ENCODE results near the gene OLA1. TPM values are rescaled to one million over a fixed set of nuclear protein-coding genes. Genes with fewer than 3 reads are reported as not detected.

OLA1 gene
- total RNA-seq, 1 experiment from 2014 or later, result 124 TPM

GRCh38 chr2:174027956-174028355, 220.4 kb downstream of the OLA1 start:
- no peaks in the 10 kb centered on the region for H3K36me3 Mint-ChIP-seq (ENCODE audit: insufficient read depth, unreplicated experiment)
- DNase-seq, result no peak

DNA sequence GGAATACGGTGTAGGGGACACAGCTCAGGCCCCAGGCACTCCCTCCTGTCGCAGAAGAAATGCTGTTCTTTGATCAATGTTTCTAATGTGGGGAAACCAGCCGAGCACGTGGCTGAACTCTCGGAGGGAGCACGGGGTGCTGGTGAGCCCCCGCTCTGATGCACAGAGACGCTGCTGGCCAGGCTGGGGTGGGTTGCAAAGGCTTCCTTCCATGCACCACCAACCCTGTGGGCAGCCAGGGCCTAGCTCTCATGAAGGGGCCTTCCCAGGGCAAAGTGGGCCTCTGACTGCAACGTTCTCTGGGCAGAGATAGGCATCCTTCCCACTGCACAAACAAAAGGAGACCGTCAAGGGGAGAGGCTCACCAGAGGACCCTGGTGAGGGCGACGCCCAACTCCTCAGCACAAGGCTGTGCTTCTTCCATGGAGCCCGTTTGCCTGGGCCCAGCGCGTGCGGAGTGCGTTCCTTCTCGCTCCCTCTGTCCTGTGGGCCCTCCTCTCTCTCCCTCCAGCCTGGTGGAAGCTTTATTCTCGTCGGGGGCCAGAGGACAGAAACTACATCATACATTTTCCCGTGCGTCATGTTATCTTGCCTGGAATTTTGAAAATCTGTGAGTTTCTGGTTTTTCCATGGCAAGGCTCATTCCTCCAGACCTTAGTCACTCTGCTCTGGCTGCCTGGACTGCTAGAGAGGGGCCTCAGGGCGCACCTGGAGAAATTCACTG, 222.0 kb downstream of the OLA1 start:
- no peaks in the 10 kb centered on the region for H3K27me3 Mint-ChIP-seq (ENCODE audit: unreplicated experiment)
- H3K4me1 Mint-ChIP-seq (ENCODE audit: low read depth, unreplicated experiment), result peaks cover 2% of the 10 kb centered on the region
- intact Hi-C loops (cut with micrococcal nuclease; ENCODE audit: unreplicated experiment), result no loop called here
- BruUV-seq (replicated peaks), result no TSS peak
- H3K27ac Mint-ChIP-seq (ENCODE audit: unreplicated experiment), result no peak overlapping the region
- CTCF ChIA-PET, result no interaction called here
- no peak for TF ChIP-seq CTCF (IDR thresholded peaks at IDR 0.05; ENCODE audit: unreplicated experiment)
- H3K9me3 Mint-ChIP-seq (ENCODE audit: low read depth, unreplicated experiment), result no peaks in the 10 kb centered on the region
- H3K36me3 Mint-ChIP-seq (ENCODE audit: insufficient read depth, unreplicated experiment), result no peaks in the 10 kb centered on the region
- no peak for DNase-seq
- H3K4me3 Mint-ChIP-seq (ENCODE audit: low read depth, unreplicated experiment), result no peak overlapping the region

More at GRCh38 chr2:174027956-174028355, 220.4 kb downstream of the OLA1 start:
- peaks cover 18% of the 10 kb centered on the region for H3K4me1 Mint-ChIP-seq (ENCODE audit: low read depth, unreplicated experiment)
- H3K9me3 Mint-ChIP-seq (ENCODE audit: low read depth, unreplicated experiment), result no peaks in the 10 kb centered on the region
- CTCF ChIA-PET, result no interaction called here
- no peak overlapping the region for H3K4me3 Mint-ChIP-seq (ENCODE audit: low read depth, unreplicated experiment)
- TF ChIP-seq CTCF (IDR thresholded peaks at IDR 0.05; ENCODE audit: unreplicated experiment), result no peak
- BruUV-seq (replicated peaks), result no TSS peak
- no peaks in the 10 kb centered on the region for H3K27me3 Mint-ChIP-seq (ENCODE audit: unreplicated experiment)
- no peak overlapping the region for H3K27ac Mint-ChIP-seq (ENCODE audit: unreplicated experiment)
- intact Hi-C loops (cut with micrococcal nuclease; ENCODE audit: unreplicated experiment), result no loop called here

- CTCF ChIA-PET, result no interaction called here
- Mint-ChIP-seq H3K27me3 (ENCODE audit: unreplicated experiment) (no peaks in the 10 kb centered on the region), H3K27ac (ENCODE audit: unreplicated experiment) (no peak overlapping the region), H3K4me3 (ENCODE audit: low read depth, unreplicated experiment) (no peak overlapping the region), H3K9me3 (ENCODE audit: low read depth, unreplicated experiment) (no peaks in the 10 kb centered on the region), H3K36me3 (ENCODE audit: insufficient read depth, unreplicated experiment) (no peaks in the 10 kb centered on the region), H3K4me1 (ENCODE audit: low read depth, unreplicated experiment) (no peaks in the 10 kb centered on the region)
- DNase-seq, result no peak
- no TSS peak for BruUV-seq (replicated peaks)
- intact Hi-C loops (cut with micrococcal nuclease; ENCODE audit: unreplicated experiment), result no loop called here
- no peak for TF ChIP-seq CTCF (IDR thresholded peaks at IDR 0.05; ENCODE audit: unreplicated experiment)
Observed at GRCh38 chr2:174025271-174026121, 222.8 kb downstream of the OLA1 start.

GRCh38 chr2:174024524-174025270, 223.6 kb downstream of the OLA1 start:
- Mint-ChIP-seq H3K27ac (ENCODE audit: unreplicated experiment) (no peak overlapping the region), H3K4me3 (ENCODE audit: low read depth, unreplicated experiment) (no peak overlapping the region), H3K36me3 (ENCODE audit: insufficient read depth, unreplicated experiment) (no peaks in the 10 kb centered on the region), H3K4me1 (ENCODE audit: low read depth, unreplicated experiment) (no peaks in the 10 kb centered on the region), H3K9me3 (ENCODE audit: low read depth, unreplicated experiment) (no peaks in the 10 kb centered on the region), H3K27me3 (ENCODE audit: unreplicated experiment) (no peaks in the 10 kb centered on the region)
- CTCF ChIA-PET, result no interaction called here
- no TSS peak for BruUV-seq (replicated peaks)
- no peak for TF ChIP-seq CTCF (IDR thresholded peaks at IDR 0.05; ENCODE audit: unreplicated experiment)
- no peak for DNase-seq
- intact Hi-C loops (cut with micrococcal nuclease; ENCODE audit: unreplicated experiment), result no loop called here

Measured in Calu3 (cell line).